T47D (cell line): ENCODE measurements around the gene SUN1.

Experiments
- DNase-seq, 2 experiments: peaks; one replicate each; pipeline versions ENCODE4 v3.0.0 to v3.0.0-alpha.2; 2011 to 2012; ENCODE audit warnings: low read depth in 1 of 2, low spot score in 1 of 2
- JUND ChIP-seq: IDR thresholded peaks from 2 replicates; pipeline ENCODE4 v1.6.1; 2012; ENCODE audit warnings: low read depth
- in situ Hi-C: cut with HindIII; loops from 2 replicates; pipeline ENCODE4 v1.10.0; 2016; ENCODE audit warnings: low sequenced_read_pairs, low pct_unique_long_range_greater_than_20kb

SUN1 gene

DNA sequence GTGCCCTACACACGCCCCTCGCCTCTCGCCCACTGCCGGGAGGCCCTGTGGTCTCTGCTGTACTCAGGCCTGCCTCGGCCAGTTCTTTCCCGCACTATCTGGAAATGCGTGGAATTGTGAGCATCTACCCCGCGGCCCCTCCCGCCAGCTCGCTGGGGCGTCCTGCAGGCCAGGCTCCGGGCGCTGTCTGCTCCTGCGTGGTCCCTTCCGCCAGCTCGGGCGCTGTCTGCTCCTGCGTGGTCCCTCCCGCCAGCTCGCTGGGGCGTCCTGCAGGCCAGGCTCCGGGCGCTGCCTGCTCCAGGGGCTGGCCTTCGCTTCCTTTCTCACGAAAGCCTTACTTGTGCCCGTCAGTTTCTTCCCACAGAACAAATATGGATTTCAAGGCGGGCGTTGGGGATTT, 59.0 kb downstream of the SUN1 start:
- no peak for DNase-seq
- in situ Hi-C loops = no loop called here
- TF ChIP-seq JUND = no peak

DNA sequence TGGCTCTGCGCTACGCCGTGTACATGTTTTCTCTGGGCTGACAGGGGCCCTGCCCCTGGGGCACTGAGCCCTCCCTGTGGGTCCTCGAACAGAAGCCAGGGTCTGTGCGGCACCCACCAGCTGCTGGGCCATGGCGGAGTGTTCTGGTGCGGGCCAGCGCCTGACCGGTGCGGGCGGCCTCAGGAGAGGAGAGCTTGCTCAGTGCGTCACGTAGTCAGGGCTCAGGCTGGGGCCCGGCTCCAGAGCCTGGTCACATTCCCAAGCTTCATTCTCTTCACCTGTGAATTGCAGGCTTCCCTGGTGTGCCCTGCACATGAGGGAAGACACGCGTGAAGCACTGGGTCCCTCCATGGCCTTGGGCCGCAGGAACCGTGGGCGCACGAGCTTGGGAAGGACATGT, 59.5 kb downstream of the SUN1 start:
- DNase-seq = no peak
- in situ Hi-C loops = no loop called here
- no peak for TF ChIP-seq JUND

DNA sequence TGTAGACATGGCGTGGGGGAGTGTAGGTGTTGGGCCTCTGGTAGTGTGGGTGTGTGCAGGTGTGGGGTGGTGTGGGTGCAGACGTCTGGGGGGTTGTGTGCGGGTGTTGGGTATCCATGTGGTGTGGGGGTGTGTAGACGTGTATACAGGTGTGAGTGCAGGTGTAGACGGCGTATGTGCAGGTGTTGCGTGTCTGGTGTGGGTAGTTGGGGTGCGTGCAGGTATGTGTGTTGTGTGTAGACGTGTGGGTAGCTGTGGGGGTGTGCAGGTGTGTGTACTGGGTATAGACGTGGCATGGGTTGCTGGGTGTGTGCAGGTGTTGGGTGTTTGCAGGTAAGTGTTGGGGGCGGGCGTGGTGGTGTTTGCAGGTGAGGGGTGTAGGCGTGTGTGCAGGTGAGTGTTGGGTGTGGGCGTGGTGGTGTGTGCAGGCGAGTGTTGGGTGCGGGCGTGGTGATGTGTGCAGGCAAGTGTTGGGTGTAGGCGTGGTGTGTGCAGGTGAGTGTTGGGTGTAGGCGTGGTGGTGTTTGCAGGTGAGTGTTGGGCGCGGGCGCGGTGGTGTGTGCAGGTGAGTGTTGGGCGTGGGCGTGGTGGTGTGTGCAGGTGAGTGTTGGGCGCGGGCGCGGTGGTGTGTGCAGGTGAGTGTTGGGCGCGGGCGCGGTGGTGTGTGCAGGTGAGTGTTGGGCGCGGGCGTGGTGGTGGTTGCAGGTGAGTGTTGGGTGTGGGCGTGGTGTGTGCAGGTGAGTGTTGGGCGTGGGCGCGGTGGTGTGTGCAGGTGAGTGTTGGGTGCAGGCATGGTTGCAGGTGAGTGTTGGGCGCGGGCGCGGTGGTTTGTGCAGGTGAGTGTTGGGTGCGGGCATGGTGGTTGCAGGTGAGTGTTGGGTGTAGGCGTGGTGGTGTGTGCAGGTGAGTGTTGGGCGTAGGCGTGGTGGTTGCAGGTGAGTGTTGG, 60.6 kb downstream of the SUN1 start:
- in situ Hi-C loops = no loop called here
- no peak for DNase-seq
- TF ChIP-seq JUND = no peak

DNA sequence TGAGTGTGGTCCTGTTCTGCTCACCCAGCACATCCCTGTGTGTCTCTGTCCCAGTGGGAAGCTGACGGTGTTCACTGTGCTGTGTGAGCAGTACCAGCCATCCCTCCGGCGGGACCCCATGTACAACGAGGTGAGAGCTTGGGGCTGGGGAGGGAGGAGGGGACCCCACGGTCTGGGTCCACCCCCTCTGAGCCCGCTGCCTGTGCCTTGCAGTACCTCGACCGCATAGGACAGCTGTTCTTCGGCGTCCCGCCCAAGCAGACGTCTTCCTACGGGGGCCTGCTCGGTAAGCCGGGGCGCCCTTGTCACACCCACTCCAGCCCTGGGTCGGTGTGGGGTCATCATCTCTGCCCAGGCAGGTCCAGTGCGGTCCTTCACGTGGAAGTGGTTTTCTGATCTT, 61.4 kb downstream of the SUN1 start:
- TF ChIP-seq JUND = no peak
- in situ Hi-C loops = no loop called here
- no peak for DNase-seq

DNA sequence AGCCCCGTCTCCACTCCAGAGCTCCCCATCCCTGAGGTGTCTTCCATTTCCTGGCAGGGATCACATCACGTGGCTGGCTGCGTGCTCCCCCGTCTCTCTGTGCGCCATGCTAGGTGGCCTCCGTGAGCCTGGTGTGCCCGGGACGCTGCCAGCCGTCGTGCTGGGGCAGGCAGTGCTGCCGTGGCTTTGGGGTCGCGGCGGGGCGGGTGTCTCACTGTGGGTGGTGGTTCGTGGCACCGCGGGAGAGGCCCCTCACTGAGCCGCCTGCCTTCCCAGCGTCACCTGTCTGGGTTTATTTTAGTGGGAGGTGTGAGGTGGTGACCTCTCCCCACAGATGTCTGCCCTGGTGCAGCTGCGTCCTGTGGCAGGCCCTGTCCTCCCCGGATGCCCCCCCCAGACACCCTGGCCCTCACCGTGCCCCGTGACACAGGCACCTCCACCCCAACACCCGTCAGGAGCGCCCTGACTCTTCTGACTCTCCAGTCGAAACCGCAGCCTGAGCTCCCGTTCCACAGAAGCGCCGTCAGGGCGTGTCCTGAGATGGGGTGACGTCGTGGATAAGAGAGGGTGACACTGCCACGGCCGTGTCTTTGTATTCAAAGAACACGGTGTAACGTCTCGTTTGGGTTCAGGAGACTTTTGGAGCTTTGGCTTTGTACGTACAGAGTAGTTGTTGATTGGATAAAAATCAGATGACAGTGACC, 62.0 kb downstream of the SUN1 start:
- TF ChIP-seq JUND = no peak
- DNase-seq = no peak
- in situ Hi-C loops = no loop called here

DNA sequence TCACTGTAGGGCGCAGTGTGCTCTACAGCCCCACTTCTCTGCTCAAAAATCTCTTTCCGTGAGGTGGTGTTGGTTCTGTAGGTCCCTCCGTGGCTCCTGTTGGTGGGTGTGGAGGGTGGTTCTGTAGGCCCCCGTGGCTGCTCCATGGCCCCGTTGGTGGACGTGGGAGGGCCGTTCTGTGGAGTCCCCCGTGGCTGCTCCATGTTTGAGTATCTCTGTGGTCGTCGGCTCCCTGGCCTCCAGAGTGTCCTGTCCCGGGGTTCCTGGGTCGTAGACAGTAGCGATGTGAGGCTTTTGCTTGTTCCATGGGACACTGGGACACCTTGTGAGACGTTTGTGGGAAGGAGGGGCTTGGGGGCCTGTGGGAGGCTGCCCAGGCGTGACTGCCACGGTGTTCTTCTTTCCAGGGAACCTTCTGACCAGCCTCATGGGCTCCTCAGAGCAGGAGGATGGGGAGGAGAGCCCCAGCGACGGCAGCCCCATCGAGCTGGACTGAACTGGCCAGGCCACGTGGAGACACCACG, 62.7 kb downstream of the SUN1 start:
- DNase-seq = no peak
- no peak for TF ChIP-seq JUND
- in situ Hi-C loops = no loop called here

DNA sequence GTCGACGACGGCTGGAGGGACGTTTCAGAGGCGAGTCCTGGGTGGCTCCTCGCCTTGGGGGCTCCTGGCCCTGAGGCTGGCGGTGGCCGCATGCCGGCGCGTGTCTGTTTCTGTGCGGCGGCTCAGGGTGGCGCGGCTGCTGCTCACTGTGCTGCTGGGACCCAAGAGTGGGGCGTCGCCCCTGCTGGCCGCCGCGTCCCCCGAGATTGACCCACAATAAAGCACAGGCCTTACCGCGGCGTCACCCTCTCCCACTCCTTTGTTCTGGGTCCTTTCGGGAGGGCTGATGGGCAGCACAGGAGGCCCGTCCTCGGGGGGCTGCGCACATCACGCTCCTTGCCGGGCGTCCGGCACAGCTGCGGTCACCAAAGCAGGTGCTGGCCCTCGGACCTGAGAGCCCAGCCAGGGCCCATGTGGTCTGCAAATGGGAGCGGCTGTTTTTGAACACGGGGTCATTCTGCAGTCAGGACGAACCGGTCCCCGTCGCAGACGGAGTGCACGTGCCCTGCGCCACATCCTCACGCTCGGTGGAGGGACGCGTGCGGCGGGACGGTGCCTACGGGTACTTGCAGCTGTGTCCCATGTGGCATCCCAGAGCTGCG, 63.3 kb downstream of the SUN1 start:
- no peak for DNase-seq
- in situ Hi-C loops = no loop called here
- TF ChIP-seq JUND = no peak

DNA sequence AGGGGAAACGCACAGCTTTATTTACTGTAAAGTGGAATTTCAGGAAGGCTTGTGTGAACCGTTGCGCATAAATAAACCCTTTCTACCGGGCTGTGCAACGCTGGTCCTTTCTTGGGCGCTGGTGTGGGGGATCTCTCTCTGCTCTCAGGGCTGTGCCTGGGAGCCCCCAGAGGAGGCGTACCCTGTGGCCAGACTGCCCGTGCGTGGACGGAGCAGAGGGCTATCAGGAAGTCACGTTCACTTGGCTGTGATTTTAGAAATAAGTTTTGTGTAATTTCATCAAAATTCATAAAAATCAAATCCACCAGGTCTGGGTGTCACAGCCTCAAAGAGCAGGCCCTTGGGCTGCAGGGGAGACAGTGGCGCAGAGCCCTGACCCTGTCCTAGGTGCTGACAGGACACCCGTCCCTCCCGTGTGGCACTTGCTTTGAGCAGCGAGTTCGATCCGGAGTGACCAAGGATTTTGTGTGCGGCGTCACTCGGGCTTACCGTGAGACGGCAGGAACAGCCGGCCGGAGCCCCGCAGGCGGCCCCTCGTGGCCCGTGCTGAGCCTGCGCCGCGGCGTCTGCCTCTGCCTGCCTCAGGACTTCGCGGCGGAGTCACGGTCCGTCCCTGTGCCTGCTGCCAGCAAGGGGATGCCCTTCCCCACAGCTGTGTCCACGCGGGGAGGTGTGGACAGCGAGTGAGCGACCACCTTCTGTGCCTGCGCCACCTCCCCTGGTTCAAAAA, 64.2 kb downstream of the SUN1 start:
- TF ChIP-seq JUND = no peak
- no peak for DNase-seq
- in situ Hi-C loops = no loop called here

DNA sequence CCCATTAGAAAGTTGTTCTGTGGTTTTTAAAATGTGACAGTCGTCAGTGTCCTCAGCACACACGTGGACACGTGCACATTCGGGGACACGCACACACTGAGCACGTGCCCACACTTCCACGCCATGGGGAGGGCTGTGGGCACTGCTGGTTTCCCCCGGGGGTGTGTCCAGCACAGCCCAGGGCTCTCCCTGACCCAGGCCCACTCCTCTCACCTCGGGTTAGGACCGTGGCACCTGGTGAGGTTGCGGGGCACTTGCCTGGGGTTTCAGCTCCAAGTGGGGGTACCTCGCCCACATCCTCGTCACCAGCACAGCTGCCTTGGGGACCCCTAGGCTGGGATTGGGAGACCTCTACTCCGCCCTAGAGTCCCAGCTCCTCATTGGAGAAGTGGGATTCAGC, 64.8 kb downstream of the SUN1 start:
- no peak for DNase-seq
- no peak for TF ChIP-seq JUND
- in situ Hi-C loops = no loop called here

DNA sequence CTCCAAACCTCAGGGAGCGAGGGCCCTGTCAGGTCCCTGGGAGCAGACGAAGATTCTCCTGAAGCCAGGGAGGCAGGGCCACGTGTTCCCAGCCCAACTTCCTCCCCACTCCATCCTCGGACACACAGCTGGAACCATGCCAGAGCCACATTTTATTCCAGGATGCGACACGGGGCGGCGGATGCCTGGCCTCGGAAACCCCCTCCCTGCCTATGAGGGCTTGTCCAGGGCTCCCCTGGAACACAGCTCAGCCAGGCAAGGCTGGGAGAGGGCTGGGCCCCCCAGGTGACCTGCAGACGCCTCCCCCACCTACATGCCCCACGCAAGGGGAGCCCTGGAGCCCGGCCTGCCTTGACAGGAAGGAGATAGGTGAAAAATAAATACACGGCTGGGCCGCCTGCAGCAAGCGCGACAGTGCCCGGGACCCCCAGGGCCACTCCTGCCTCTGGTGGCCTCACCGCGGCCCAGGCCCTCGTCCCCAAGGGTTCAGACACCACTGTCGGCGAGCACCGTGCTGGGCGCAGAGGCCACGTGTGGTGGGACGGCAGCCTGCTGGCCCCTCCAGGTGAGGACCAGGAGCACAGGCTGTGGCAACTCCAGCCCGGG, 65.6 kb downstream of the SUN1 start:
- in situ Hi-C loops = no loop called here
- DNase-seq = peak in 1 of 2 experiments; percentile 68
- no peak for TF ChIP-seq JUND

DNA sequence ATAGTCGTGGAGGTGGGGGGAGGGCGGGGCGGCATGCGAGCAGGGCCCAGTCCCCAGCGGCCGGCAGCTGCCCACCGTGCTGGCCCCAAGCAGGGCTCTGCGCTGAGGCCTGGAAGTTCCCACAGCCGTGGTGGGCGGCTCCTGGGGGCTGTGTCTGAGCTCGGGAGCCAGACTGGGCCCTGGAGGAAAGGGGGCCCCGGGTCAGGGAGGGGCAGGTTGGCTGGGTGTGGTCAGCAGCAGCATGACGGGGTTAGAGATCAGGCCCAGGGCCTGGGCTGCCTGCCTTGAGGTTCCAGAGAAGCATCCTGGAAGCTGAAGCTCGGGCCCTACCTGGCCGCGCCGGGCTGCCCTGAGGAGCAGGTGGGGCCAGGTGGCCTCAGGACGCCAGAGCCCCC, 66.2 kb downstream of the SUN1 start:
- no peak for TF ChIP-seq JUND
- no peak for DNase-seq
- in situ Hi-C loops = no loop called here
